LNCaP clone FGC (cell line): Measurements from ENCODE around the gene FBRSL1.

Source experiments
- DNase-seq: peaks from one replicate; pipeline ENCODE4 v3.0.0-alpha.2; 2011; ENCODE audit warnings: low read depth
- H3K4me3 ChIP-seq: 2 replicates; pipeline ENCODE4 v1.5.1; 2011; ENCODE audit warnings: mild to moderate bottlenecking, low read depth, low read length, control low read depth
- TF ChIP-seq, protein P1 (sequence below): IDR thresholded peaks from 2 replicates; pipeline ENCODE4 v1.5.1; 2012; ENCODE audit warnings: mild to moderate bottlenecking; ENCODE audit not compliant: control insufficient read depth, insufficient read depth; ENCODE audit errors: extremely low read depth

Gene FBRSL1

DNA sequence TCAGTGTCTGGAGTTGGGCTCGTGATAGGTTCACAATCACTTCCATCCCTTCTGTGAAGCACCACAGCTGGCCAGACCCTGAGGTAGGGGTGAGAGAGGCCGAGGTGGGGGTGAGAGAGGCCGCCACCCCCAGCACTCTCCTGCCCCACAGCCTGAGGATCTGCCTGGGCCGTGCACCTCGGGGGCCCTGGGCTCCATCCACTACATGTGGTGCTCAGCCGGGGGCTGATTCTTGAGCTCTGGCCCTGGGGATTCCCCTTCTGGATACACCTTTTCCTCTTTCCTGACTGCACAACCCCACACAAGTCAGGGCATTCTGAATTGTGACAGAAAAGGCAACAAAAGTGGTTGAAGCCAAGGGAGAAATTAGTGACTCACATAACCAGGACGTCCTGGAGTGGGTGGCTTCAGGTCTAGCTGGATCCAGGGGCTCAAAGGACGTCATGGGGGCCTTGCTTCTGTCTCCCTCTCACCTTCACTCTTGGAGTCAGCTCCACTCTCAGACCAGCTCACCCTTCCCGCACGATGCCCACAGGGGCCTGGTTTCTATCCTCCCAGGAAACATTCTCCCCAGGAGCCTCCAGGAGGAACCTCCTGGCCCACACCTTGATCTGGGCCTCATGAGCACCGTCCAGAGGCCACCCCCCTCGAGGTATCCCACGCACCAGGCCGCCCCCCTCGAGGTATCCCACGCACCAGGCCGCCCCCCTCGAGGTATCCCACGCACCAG is 12.1 kb upstream of the FBRSL1 start:
- no peak overlapping the region for H3K4me3 ChIP-seq
- TF ChIP-seq, protein P1, sequence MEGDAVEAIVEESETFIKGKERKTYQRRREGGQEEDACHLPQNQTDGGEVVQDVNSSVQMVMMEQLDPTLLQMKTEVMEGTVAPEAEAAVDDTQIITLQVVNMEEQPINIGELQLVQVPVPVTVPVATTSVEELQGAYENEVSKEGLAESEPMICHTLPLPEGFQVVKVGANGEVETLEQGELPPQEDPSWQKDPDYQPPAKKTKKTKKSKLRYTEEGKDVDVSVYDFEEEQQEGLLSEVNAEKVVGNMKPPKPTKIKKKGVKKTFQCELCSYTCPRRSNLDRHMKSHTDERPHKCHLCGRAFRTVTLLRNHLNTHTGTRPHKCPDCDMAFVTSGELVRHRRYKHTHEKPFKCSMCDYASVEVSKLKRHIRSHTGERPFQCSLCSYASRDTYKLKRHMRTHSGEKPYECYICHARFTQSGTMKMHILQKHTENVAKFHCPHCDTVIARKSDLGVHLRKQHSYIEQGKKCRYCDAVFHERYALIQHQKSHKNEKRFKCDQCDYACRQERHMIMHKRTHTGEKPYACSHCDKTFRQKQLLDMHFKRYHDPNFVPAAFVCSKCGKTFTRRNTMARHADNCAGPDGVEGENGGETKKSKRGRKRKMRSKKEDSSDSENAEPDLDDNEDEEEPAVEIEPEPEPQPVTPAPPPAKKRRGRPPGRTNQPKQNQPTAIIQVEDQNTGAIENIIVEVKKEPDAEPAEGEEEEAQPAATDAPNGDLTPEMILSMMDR = no peak
- DNase-seq = no peak

GRCh38 chr12:132478433-132478803 is 11.5 kb upstream of the FBRSL1 start:
- no peak for DNase-seq
- TF ChIP-seq, protein P1 = no peak
- no peak overlapping the region for H3K4me3 ChIP-seq

GRCh38 chr12:132478845-132479244 is 11.1 kb upstream of the FBRSL1 start:
- TF ChIP-seq, protein P1 = no peak
- no peak overlapping the region for H3K4me3 ChIP-seq
- DNase-seq = no peak

DNA sequence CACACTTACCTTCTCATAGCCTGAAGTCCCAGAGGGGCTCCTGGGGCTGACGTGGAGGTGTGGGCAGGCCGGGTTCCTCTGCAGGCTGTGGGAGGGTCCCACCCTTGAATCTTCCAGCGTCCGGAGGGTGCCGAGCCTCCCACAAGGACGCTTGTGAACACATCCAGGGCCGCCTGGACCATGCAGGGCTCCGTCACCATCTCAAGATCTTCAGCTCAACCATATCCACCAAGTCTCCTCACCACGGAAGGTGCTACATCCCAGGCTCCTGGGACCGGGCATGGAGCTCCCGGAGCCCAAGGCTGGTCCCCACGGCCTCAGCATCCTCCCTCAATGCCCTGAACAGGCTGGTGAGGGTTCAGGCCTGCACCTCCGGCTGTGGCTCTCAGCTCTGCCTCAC is 10.7 kb upstream of the FBRSL1 start:
- DNase-seq = no peak
- H3K4me3 ChIP-seq = no peak overlapping the region
- TF ChIP-seq, protein P1 = no peak

GRCh38 chr12:132479938-132480622 is 9.9 kb upstream of the FBRSL1 start:
- no peak overlapping the region for H3K4me3 ChIP-seq
- DNase-seq = no peak
- TF ChIP-seq, protein P1 = no peak

- TF ChIP-seq, protein P1 = no peak
- no peak overlapping the region for H3K4me3 ChIP-seq
- DNase-seq = no peak
These were observed 9.3 kb upstream of the FBRSL1 start for GRCh38 chr12:132480623-132481132.
